Activated CD4-positive, alpha-beta T cell treated with anti-CD3 and anti-CD28 coated beads for 4 hours (primary cell): ENCODE measurements around the gene SLC22A2.
"Not testable (repeated sequence)": the region's sequence is repeated elsewhere in the genome, so short reads cannot be mapped to it uniquely, and the experiment has no call there.

Source experiments
- DNase-seq, 2 donors: peaks; one replicate each; pipeline ENCODE4 v3.0.0-alpha.2; 2020

Gene SLC22A2

DNA sequence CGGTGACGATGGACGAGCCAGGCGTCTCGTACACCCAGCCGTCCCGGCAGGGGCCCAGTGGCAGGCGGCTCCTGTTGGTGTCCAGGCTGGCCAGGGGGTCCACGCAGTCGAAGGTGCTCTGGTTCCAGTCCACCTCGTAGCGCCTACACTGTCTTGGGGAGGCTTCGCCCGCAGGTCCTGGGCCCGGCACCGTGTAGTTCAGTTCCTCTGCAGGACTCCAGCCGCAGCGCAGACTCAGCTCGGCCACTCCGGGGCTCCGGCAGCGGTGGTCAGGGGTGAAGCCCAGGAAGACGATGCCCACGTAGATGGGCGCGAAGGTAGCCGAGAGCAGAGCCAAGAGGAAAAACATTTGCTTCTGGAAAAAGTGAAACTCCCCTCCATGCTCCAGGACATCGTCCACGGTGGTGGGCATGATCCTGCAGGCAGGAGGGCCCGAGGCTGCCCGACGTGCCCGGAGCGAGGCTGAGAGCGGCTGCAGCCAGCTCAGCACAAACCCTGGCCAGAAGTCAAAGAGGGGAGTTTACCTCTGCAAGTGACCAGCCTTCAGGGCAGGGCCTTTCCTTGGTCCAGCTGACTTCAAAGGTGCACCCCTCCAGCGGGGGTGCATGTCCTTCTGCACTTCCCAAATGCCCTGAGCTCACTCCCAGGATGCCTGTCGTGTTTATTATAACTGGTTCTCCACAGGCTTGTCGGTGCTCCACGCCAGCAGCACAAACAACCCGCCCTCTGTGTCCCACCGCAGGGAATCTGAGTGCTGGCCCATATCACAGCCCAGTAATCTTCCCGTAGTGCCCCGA is at the start of gene SLC22A2:
TSS of gene SLC22A2 (minus strand) at position 476 of the 797 bp plus-strand sequence. CDS start at position 412, 64 bp downstream.
- DNase-seq = no peak

- DNase-seq = no peak
Observed at GRCh38 chr6:160305926-160306713, 47.5 kb upstream of the SLC22A2 start.

DNA sequence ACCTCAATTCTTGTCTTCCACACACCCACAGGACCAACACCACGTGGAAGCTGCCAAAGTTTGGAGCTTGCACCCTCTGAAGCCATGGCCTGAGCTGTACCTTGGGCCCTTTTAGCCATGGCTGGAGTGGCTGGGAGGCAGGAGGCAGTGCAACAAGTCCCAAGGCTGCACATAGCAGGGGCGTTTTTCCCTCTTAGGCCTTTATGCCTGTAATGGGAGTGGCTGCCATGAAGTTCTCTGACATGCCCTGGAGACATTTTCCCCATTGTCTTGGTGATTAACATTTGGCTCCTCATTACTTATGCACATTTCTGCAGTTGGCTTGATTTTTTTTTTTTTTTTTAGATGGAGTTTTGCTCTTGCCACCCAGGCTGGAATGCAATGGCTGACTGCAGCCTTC is 45.2 kb upstream of the SLC22A2 start:
- DNase-seq = no peak

DNA sequence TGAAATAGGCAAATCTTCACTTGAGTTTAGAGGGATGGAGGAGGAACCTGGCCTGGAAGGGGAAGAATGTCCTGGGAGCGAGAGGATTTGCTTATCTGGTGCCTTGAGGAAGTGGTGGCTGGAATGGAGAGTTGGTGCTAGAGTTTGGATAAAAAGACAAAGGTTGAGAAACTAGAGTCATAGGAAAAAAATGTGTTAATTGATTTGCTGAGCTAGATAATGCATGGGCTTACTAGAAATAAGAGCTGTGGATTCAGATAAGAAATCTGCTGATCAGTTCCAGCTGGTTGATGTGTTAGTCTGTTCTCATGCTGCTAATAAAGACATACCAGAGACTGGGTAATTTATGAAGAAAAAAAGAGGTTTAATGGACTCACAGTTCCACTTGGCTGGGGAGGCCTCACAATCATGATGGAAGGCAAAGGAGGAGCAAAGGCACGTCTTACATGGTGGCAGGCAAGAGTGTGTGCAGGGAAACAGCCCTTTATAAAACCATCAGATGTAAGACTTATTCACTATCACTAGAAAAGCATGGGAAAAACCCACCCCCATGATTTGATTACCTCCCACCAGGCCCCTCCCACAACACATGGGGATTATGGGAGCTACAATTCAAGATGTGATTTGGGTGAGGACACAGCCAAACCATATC is 43.9 kb upstream of the SLC22A2 start:
- not testable (repeated sequence) for DNase-seq

GRCh38 chr6:160301339-160301738 is 42.7 kb upstream of the SLC22A2 start:
- DNase-seq = no peak

- DNase-seq = no peak
Observed at GRCh38 chr6:160300076-160300695, 41.6 kb upstream of the SLC22A2 start.

DNA sequence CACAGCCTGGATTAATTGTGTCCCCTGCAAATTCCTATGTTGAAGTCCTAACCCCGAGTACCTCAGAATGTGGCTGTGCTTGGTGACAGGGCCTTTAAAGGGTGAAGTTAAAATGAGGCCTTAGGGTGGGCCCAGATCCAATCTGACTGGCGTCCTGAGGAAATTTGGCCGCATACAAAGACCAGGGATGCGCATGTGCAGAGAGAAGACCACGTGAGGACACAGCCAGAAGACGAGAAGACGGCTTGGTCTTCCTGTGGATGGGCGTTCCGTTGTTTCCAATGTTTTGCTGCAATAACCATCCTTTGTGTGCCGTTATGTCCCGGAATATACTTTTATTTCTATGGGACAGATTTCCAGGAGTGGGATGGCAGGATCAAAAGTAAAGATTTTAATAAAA is 40.9 kb upstream of the SLC22A2 start:
- DNase-seq = no peak

DNA sequence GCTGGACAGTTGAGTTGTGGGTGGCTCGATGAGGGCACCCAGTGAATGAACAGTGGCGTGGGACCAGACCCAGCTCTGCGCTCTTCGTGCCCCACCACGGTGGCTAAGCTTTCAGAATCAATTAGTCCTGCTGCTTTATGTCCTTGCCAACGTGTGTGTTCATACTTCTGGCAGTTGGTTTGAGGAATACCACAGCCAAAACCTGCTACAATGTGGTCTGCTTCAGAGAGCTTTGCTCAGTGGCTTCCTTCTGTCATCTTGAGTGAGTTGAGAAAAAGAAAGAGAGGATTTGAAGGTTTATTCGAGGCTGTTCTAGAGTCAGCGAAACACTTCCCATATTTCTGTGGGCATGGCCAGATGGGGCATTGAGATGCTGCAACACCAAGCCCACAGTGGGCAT is 39.5 kb upstream of the SLC22A2 start:
- no peak for DNase-seq

DNA sequence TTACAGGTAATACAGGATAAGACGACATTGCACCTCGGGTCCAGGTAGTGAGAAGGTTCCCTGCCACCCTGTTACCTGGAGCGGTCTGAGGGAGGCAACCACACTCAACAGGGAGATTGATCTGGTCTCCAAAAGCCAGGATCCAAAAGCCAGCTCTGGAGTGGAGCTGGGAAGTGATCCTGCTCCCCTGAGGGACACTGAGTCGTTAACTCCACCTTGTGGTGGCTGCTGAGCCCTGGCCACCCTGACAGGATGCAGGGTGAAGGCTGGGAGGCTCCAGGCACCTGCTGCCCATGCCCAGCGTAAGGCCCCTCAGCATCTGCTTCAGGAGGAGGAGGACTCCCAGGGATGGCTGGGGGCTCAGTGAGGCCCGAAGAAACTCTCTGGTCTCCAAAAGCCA is 38.7 kb upstream of the SLC22A2 start:
- DNase-seq = no peak

DNA sequence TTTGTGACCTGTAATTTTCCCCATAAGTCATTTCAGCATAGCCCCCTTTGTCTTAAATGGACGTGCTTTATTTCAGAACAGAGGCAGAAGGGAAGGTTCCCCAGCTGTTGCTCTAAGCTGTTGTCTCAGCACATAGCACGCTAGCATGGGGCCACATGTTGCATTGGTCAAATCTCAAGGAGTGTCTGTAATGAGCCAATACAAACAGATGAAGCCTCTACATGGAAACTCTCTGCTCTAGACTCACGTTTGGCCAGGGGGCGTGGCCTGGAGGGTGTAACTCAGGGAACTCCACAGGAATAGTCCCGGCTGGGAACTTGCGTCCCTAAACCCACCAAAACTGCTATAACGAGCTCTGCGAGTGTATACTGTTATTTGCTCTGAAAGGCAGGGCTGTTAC is 35.2 kb upstream of the SLC22A2 start:
- DNase-seq = no peak

DNA sequence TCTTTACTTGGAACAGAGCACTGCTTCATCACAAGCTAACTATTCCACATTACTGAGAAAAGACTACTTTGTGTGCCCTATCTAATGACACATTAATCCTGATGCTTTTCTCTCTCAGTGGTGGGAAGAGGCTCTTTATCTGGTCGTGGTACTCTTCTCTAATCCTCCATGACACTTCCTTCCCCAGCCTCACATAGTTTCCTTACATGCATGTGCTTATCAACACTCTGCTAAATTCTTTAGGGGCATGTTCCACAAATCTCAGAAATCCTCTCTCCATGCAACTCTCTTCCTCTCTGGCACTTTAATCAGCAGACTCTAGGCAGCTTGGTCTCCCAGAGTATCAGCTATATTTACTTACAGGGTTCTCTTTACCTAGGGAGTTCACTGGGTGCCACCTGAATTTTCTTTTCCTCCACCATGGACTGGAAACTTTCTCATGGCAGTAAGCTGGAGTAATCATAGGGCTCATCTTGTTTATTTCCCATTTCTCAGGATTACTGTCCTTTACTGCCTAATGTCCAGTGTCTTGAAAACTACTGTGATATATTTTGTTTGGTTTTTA is 27.0 kb upstream of the SLC22A2 start:
- DNase-seq = no peak

DNA sequence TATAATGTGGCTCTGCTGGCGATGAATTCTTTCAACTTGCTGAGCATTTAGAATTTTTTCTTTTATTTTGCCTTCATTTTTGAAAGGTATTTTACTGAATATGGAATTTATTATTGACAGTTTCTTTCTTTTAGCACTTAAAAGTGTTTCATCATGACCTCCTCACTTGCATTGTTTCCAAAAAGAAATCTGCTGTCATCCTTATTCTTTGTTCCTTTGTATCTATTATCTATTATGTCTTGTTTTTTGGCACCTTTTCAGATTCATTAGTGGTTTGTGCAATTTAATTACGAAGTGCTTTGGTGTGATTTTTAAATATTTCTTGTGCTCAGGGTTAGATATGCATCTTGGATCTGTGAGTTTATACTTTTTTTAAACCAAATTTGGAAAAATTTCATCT is 26.0 kb upstream of the SLC22A2 start:
- no peak for DNase-seq

DNA sequence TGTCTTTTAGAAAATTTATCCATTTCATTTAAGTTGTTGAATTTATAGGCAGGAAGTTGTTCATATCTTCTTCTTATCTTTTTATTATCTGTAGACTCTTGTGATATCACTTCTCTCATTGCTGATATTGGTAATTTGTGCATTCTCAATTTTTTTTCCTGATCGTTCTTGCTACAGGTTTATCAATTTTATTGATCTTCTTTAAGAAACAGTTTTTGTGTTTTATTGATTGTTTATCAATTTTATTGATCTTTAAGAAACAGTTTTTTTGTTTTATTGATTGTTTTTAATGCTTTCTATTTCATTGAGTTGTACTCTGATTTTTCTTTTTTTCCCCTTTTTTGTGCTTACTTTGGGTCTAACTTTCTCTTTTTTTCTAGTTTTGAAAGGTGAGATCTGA is 23.8 kb upstream of the SLC22A2 start:
- no peak for DNase-seq

DNA sequence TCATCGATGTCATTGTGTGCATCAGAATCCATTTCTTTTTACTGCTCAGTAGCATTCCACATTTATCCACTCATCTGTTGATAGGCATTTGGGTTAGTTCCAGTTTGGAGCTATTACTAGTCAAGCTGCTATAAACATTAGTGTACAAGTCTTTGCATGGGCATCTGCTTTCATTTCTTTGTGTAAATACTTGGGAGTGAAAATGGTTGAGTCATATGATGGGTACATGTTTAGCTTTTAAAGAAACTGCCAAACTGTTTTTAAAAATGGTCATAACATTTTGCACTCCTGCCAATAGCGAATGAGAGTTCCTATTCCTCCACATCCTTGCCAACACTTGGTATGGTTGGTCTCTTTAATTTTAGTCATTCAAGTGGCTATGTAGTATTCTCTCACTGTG is 21.2 kb upstream of the SLC22A2 start:
- DNase-seq = no peak

GRCh38 chr6:160278786-160279310 is 20.2 kb upstream of the SLC22A2 start:
- no peak for DNase-seq

DNA sequence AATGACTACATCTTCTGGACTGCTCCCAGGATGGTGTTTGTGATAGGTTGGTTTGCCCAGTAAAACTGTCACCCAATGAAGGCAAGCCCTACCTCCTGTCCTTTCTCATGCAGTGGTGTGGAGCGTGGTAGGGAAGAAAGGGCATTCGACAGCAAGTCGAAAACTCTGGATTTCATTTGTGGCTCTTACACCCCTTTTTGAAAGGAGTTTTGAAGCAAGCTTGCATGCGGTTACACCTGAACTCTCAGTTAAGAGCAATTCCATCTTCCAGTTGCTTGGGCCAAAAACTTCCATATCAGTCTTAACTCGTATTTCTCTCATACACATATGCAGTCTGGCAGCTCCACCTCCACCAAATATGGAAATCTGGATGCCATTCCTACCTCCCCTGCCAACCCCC is 19.7 kb upstream of the SLC22A2 start:
- no peak for DNase-seq

DNA sequence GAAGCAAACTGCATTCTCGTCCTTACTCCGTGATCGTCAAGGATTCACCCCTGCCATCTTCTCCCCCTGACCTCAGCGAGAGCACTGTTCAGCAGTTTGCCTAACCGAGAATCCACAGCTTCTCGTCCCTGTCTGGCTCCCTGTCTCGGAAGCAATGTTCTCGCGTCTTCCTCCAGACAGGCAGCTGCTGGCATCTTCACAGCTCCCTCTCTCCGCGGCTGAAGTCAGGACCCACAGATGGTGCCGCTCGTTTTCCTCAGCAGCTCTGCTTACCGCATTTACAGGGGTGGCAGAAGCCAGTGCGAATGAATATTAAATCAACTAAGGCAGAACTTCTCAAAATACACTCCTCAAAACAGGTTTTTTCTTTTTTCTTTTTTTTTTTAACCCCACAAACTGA is 18.9 kb upstream of the SLC22A2 start:
- DNase-seq = no peak

DNA sequence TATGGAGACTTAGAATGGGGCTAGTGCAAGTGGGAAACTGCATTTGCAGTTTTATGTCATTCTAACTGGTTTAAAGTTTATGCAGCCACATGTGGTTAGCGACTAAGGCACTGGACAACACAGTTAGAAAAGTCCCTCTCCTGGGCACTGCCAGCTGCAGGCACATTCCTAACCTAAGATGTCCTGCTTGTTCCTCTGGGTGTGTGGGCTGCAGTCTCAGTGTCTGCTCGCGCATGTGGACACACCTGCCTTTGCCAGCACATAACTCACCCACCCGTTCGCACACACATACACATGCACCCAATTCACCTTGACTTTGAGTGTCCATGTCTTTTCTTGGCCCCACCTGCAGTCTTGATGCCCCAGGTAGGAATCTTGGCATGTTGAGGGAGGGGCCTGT is 18.5 kb upstream of the SLC22A2 start:
- DNase-seq = no peak

- DNase-seq = no peak
Observed at GRCh38 chr6:160276126-160276525, 17.5 kb upstream of the SLC22A2 start.

DNA sequence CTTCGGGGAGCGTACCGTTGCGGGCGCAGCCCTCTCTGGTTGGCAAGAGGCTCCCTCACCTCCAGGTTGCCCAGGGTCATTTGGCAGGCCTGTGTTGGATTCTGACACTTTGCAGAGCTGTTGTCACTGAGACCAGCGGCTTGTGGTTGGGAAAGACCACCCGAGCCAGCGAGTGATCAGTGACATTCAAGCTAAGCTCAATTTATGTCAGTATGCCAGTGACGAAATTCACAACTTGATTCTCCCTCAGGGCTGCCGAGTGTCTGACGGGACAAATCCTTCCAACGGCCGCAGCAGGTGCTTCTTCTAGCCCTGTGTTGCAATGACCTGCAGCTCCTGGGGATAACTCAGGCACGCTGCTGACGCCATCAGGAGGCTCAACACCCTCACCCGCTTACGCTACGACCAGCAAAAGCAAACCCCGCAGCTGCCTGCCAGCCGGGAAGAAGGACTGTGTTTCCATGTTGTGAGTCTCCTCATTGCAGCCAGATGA is 16.9 kb upstream of the SLC22A2 start:
- DNase-seq = no peak

- DNase-seq = no peak
Observed at GRCh38 chr6:160274871-160275510, 16.4 kb upstream of the SLC22A2 start.

GRCh38 chr6:160273750-160274149 is 15.1 kb upstream of the SLC22A2 start:
- DNase-seq = no peak
